Immature natural killer cell (primary cell): ENCODE measurements around the gene DRAP1. TPM values are rescaled to one million over a fixed set of nuclear protein-coding genes. Genes with fewer than 3 reads are reported as not detected.

Experiments
- DNase-seq, 3 donors: peaks; one replicate each; pipeline ENCODE4 v3.0.0; 2022; ENCODE audit warnings: mixed read lengths in 1 of 3
- H3K27ac Mint-ChIP-seq, 6 donors: one replicate each; pipeline ENCODE4 v1.8.0; 2020; ENCODE audit warnings: mixed read lengths in 6 of 6, mild to moderate bottlenecking in 5 of 6, inconsistent platforms in 4 of 6, moderate library complexity in 3 of 6
- H3K27me3 Mint-ChIP-seq, 3 donors: one replicate each; pipeline ENCODE4 v1.8.0; 2020 to 2021; ENCODE audit warnings: low read depth in 3 of 3, mild to moderate bottlenecking in 3 of 3, mixed read lengths in 3 of 3, moderate library complexity in 3 of 3, inconsistent platforms in 1 of 3
- H3K36me3 Mint-ChIP-seq, 3 donors: one replicate each; pipeline ENCODE4 v1.8.0; 2020; ENCODE audit warnings: mixed read lengths in 3 of 3, inconsistent platforms in 2 of 3, mild to moderate bottlenecking in 2 of 3
- H3K4me1 Mint-ChIP-seq, 2 donors: one replicate each; pipeline ENCODE4 v1.8.0; 2020; ENCODE audit warnings: inconsistent platforms in 2 of 2, mild to moderate bottlenecking in 2 of 2, mixed read lengths in 2 of 2, moderate library complexity in 1 of 2
- H3K4me3 Mint-ChIP-seq, 5 donors: one replicate each; pipeline ENCODE4 v1.8.0; 2020; ENCODE audit warnings: mild to moderate bottlenecking in 5 of 5, mixed read lengths in 5 of 5, inconsistent platforms in 3 of 5, moderate library complexity in 3 of 5
- H3K9me3 Mint-ChIP-seq, 6 donors: one replicate each; pipeline ENCODE4 v1.8.0; 2020; ENCODE audit warnings: mild to moderate bottlenecking in 6 of 6, mixed read lengths in 6 of 6, inconsistent platforms in 4 of 6, moderate library complexity in 3 of 6
- polyA plus RNA-seq, 3 donors: library from polyadenylated mRNA; unstranded; fragments of 300-500 nt; fragmentation: Illumina TruSeq; gene quantifications; one replicate each; pipeline ENCODE4 v1.2.3, GENCODE V29; 2021

Gene DRAP1
- polyA plus RNA-seq, 3 donors from 2014 or later: 135 to 234 (median 182) TPM

GRCh38 chr11:65903068-65903481 is 16.2 kb upstream of the DRAP1 start:
- Mint-ChIP-seq H3K4me1 (peaks cover 24 to 28% of the 10 kb centered on the region in 2 donors), H3K27ac (peak overlapping the region in 4 of 6 donors; percentile 55 to 97 (median 90)), H3K36me3 (no peaks in the 10 kb centered on the region), H3K4me3 (no peak overlapping the region), H3K27me3 (peaks cover 5 to 23% (median 8%) of the 10 kb centered on the region in 3 donors), H3K9me3 (no peaks in the 10 kb centered on the region)
- DNase-seq: no peak

- H3K27ac Mint-ChIP-seq: peak overlapping the region in 4 of 6 donors; percentile 1 to 56 (median 50)
- H3K9me3 Mint-ChIP-seq: no peaks in the 10 kb centered on the region
- H3K36me3 Mint-ChIP-seq: no peaks in the 10 kb centered on the region
- H3K4me1 Mint-ChIP-seq: peaks cover 23 to 25% of the 10 kb centered on the region in 2 donors
- no peak for DNase-seq
- no peak overlapping the region for H3K4me3 Mint-ChIP-seq
- H3K27me3 Mint-ChIP-seq: peaks cover 5 to 23% (median 8%) of the 10 kb centered on the region in 3 donors
These were observed 15.5 kb upstream of the DRAP1 start for GRCh38 chr11:65903715-65904114.

- Mint-ChIP-seq H3K4me1 (peaks cover 9 to 13% of the 10 kb centered on the region in 2 donors), H3K27me3 (peaks cover 8 to 19% (median 8%) of the 10 kb centered on the region in 3 donors), H3K27ac (no peak overlapping the region), H3K36me3 (no peaks in the 10 kb centered on the region), H3K9me3 (no peaks in the 10 kb centered on the region), H3K4me3 (no peak overlapping the region)
- no peak for DNase-seq
These were observed 12.6 kb upstream of the DRAP1 start for GRCh38 chr11:65906602-65907001.

- Mint-ChIP-seq H3K4me1 (peaks cover 0 to 4% of the 10 kb centered on the region in 2 donors), H3K36me3 (no peaks in the 10 kb centered on the region), H3K4me3 (no peak overlapping the region), H3K27ac (no peak overlapping the region), H3K27me3 (peaks cover 3 to 8% (median 5%) of the 10 kb centered on the region in 3 donors), H3K9me3 (no peaks in the 10 kb centered on the region)
- DNase-seq: no peak
These were observed 11.3 kb upstream of the DRAP1 start for GRCh38 chr11:65907878-65908277.

GRCh38 chr11:65911682-65912568 is 7.3 kb upstream of the DRAP1 start:
- DNase-seq: no peak
- no peak overlapping the region for H3K4me3 Mint-ChIP-seq
- H3K27me3 Mint-ChIP-seq: peaks cover 2 to 5% (median 3%) of the 10 kb centered on the region in 3 donors
- H3K27ac Mint-ChIP-seq: no peak overlapping the region
- H3K36me3 Mint-ChIP-seq: peaks cover 0 to 2% (median 0%) of the 10 kb centered on the region in 3 donors
- H3K4me1 Mint-ChIP-seq: peaks cover 18 to 22% of the 10 kb centered on the region in 2 donors
- no peaks in the 10 kb centered on the region for H3K9me3 Mint-ChIP-seq

GRCh38 chr11:65912845-65913244 is 6.4 kb upstream of the DRAP1 start:
- no peak for DNase-seq
- Mint-ChIP-seq H3K4me1 (peaks cover 22 to 27% of the 10 kb centered on the region in 2 donors), H3K27me3 (peaks cover 2 to 5% (median 3%) of the 10 kb centered on the region in 3 donors), H3K4me3 (no peak overlapping the region), H3K9me3 (no peaks in the 10 kb centered on the region), H3K27ac (no peak overlapping the region), H3K36me3 (peaks cover 0 to 4% (median 0%) of the 10 kb centered on the region in 3 donors)

GRCh38 chr11:65915101-65915820 is 4.0 kb upstream of the DRAP1 start:
- DNase-seq: no peak
- H3K27ac Mint-ChIP-seq: peak overlapping the region in 3 of 6 donors; percentile 26 to 77 (median 52)
- peaks cover 0 to 4% (median 0%) of the 10 kb centered on the region in 3 donors for H3K36me3 Mint-ChIP-seq
- H3K4me3 Mint-ChIP-seq: peak overlapping the region in 1 of 5 donors; percentile 15
- H3K4me1 Mint-ChIP-seq: peaks cover 26 to 33% of the 10 kb centered on the region in 2 donors
- H3K9me3 Mint-ChIP-seq: no peaks in the 10 kb centered on the region
- H3K27me3 Mint-ChIP-seq: peaks cover 2 to 11% (median 9%) of the 10 kb centered on the region in 3 donors

GRCh38 chr11:65915821-65916251 is 3.4 kb upstream of the DRAP1 start:
- Mint-ChIP-seq H3K4me1 (peaks cover 31 to 39% of the 10 kb centered on the region in 2 donors), H3K9me3 (no peaks in the 10 kb centered on the region), H3K27me3 (peaks cover 2 to 13% (median 9%) of the 10 kb centered on the region in 3 donors), H3K27ac (no peak overlapping the region), H3K36me3 (peaks cover 0 to 4% (median 0%) of the 10 kb centered on the region in 3 donors), H3K4me3 (peak overlapping the region in 1 of 5 donors; percentile 89)
- no peak for DNase-seq

GRCh38 chr11:65916391-65916790 is 2.8 kb upstream of the DRAP1 start:
- no peak for DNase-seq
- Mint-ChIP-seq H3K9me3 (no peaks in the 10 kb centered on the region), H3K4me3 (peak overlapping the region; percentile 53 to 90 (median 88)), H3K36me3 (peaks cover 0 to 4% (median 0%) of the 10 kb centered on the region in 3 donors), H3K27me3 (peaks cover 2 to 13% (median 9%) of the 10 kb centered on the region in 3 donors), H3K4me1 (peaks cover 32 to 40% of the 10 kb centered on the region in 2 donors), H3K27ac (peak overlapping the region in 4 of 6 donors; percentile 3 to 70 (median 46))

- no peak for DNase-seq
- Mint-ChIP-seq H3K36me3 (peaks cover 0 to 5% (median under 1%) of the 10 kb centered on the region in 3 donors), H3K4me1 (peaks cover 32 to 43% of the 10 kb centered on the region in 2 donors)
These were observed 2.2 kb upstream of the DRAP1 start for GRCh38 chr11:65917077-65917433.

GRCh38 chr11:65917434-65918210 is 1.6 kb upstream of the DRAP1 start:
- peaks cover 37 to 48% of the 10 kb centered on the region in 2 donors for H3K4me1 Mint-ChIP-seq
- DNase-seq: no peak
- H3K4me3 Mint-ChIP-seq: peak overlapping the region; percentile 82 to 90 (median 88)
- H3K27me3 Mint-ChIP-seq: peaks cover 2 to 15% (median 9%) of the 10 kb centered on the region in 3 donors
- peak overlapping the region; percentile 17 to 91 (median 86) for H3K27ac Mint-ChIP-seq
- H3K36me3 Mint-ChIP-seq: peaks cover 1 to 10% (median 6%) of the 10 kb centered on the region in 3 donors
- H3K9me3 Mint-ChIP-seq: peaks cover 0 to 1% (median 0%) of the 10 kb centered on the region in 6 donors

More at GRCh38 chr11:65917077-65917433, 2.2 kb upstream of the DRAP1 start:
- peaks cover 0 to 1% (median 0%) of the 10 kb centered on the region in 6 donors for H3K9me3 Mint-ChIP-seq
- peak overlapping the region; percentile 34 to 71 (median 58) for H3K27ac Mint-ChIP-seq
- peaks cover 2 to 13% (median 9%) of the 10 kb centered on the region in 3 donors for H3K27me3 Mint-ChIP-seq
- peak overlapping the region; percentile 53 to 90 (median 88) for H3K4me3 Mint-ChIP-seq

GRCh38 chr11:65918211-65919140 is 750 bp upstream of the DRAP1 start, which contains the start of gene C11orf68:
C11orf68 (minus strand) TSS chr11:65919062; CDS start chr11:65919031, 31 bp downstream.
- Mint-ChIP-seq H3K4me1 (peaks cover 40 to 52% of the 10 kb centered on the region in 2 donors), H3K27ac (peak within 1 kb of the TSS; percentile 75 to 93 (median 88)), H3K27me3 (peaks cover 2 to 15% (median 9%) of the 10 kb centered on the region in 3 donors), H3K36me3 (peaks cover 6 to 14% (median 13%) of the 10 kb centered on the region in 3 donors), H3K9me3 (peaks cover 0 to 1% (median 0%) of the 10 kb centered on the region in 6 donors), H3K4me3 (peak within 1 kb of the TSS; percentile 88 to 95 (median 89))
- no peak for DNase-seq
